Measurements from ENCODE around the gene NUBP1.

DNA sequence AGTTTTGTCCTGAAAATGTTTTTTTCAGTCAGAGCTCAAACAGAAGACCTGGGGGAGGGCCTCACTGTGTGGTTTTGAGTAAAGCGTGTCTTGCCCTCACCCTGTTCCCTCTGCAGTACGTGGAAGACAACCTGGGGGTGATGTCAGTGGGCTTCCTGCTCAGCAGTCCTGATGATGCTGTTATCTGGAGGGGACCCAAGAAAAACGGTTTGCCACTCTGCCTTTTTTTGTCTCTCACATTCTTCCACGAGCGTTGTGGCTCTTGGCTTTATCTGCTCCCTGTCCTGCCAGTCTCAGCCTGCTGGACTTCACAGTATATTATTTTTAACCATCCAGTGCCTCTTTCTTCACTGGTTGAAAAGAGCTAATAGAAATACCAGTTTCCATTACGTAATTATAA lies 12.9 kb downstream of the NUBP1 start:
- TF ChIP-seq, protein P1, sequence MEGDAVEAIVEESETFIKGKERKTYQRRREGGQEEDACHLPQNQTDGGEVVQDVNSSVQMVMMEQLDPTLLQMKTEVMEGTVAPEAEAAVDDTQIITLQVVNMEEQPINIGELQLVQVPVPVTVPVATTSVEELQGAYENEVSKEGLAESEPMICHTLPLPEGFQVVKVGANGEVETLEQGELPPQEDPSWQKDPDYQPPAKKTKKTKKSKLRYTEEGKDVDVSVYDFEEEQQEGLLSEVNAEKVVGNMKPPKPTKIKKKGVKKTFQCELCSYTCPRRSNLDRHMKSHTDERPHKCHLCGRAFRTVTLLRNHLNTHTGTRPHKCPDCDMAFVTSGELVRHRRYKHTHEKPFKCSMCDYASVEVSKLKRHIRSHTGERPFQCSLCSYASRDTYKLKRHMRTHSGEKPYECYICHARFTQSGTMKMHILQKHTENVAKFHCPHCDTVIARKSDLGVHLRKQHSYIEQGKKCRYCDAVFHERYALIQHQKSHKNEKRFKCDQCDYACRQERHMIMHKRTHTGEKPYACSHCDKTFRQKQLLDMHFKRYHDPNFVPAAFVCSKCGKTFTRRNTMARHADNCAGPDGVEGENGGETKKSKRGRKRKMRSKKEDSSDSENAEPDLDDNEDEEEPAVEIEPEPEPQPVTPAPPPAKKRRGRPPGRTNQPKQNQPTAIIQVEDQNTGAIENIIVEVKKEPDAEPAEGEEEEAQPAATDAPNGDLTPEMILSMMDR (IDR thresholded peaks at IDR 0.05) = no peak
- no peak for TF ChIP-seq SMAD4 (CRISPR knock-in tag; IDR thresholded peaks at IDR 0.05)
- TF ChIP-seq, protein P2, sequence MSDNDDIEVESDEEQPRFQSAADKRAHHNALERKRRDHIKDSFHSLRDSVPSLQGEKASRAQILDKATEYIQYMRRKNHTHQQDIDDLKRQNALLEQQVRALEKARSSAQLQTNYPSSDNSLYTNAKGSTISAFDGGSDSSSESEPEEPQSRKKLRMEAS (CRISPR knock-in tag; IDR thresholded peaks at IDR 0.05) = no peak
- no peak for TF ChIP-seq ESRRA (CRISPR knock-in tag; IDR thresholded peaks at IDR 0.05; ENCODE audit: borderline replicate concordance)
- TF ChIP-seq, protein P3, sequence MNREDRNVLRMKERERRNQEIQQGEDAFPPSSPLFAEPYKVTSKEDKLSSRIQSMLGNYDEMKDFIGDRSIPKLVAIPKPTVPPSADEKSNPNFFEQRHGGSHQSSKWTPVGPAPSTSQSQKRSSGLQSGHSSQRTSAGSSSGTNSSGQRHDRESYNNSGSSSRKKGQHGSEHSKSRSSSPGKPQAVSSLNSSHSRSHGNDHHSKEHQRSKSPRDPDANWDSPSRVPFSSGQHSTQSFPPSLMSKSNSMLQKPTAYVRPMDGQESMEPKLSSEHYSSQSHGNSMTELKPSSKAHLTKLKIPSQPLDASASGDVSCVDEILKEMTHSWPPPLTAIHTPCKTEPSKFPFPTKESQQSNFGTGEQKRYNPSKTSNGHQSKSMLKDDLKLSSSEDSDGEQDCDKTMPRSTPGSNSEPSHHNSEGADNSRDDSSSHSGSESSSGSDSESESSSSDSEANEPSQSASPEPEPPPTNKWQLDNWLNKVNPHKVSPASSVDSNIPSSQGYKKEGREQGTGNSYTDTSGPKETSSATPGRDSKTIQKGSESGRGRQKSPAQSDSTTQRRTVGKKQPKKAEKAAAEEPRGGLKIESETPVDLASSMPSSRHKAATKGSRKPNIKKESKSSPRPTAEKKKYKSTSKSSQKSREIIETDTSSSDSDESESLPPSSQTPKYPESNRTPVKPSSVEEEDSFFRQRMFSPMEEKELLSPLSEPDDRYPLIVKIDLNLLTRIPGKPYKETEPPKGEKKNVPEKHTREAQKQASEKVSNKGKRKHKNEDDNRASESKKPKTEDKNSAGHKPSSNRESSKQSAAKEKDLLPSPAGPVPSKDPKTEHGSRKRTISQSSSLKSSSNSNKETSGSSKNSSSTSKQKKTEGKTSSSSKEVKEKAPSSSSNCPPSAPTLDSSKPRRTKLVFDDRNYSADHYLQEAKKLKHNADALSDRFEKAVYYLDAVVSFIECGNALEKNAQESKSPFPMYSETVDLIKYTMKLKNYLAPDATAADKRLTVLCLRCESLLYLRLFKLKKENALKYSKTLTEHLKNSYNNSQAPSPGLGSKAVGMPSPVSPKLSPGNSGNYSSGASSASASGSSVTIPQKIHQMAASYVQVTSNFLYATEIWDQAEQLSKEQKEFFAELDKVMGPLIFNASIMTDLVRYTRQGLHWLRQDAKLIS (CRISPR knock-in tag; IDR thresholded peaks at IDR 0.05; ENCODE audit: borderline replicate concordance) = no peak
- TF ChIP-seq MXD4 (CRISPR knock-in tag; IDR thresholded peaks at IDR 0.05; ENCODE audit: borderline replicate concordance) = no peak
- no peak for TF ChIP-seq ETV6 (CRISPR knock-in tag; IDR thresholded peaks at IDR 0.05)
- TF ChIP-seq, protein P4, sequence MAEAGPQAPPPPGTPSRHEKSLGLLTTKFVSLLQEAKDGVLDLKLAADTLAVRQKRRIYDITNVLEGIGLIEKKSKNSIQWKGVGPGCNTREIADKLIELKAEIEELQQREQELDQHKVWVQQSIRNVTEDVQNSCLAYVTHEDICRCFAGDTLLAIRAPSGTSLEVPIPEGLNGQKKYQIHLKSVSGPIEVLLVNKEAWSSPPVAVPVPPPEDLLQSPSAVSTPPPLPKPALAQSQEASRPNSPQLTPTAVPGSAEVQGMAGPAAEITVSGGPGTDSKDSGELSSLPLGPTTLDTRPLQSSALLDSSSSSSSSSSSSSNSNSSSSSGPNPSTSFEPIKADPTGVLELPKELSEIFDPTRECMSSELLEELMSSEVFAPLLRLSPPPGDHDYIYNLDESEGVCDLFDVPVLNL (CRISPR knock-in tag; IDR thresholded peaks at IDR 0.05; ENCODE audit: borderline replicate concordance, low read depth) = no peak
- TF ChIP-seq, protein P5, sequence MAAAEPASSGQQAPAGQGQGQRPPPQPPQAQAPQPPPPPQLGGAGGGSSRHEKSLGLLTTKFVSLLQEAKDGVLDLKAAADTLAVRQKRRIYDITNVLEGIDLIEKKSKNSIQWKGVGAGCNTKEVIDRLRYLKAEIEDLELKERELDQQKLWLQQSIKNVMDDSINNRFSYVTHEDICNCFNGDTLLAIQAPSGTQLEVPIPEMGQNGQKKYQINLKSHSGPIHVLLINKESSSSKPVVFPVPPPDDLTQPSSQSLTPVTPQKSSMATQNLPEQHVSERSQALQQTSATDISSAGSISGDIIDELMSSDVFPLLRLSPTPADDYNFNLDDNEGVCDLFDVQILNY (CRISPR knock-in tag; IDR thresholded peaks at IDR 0.05) = no peak
- no peak for TF ChIP-seq ATF1 (CRISPR knock-in tag; IDR thresholded peaks at IDR 0.05)
- TF ChIP-seq IRF2 (CRISPR knock-in tag; IDR thresholded peaks at IDR 0.05; ENCODE audit: borderline replicate concordance, low read depth) = no peak
